ENCODE data around the gene EFNB1. TPM values are rescaled to one million over a fixed set of nuclear protein-coding genes. Genes with fewer than 3 reads are reported as not detected.

EFNB1 gene
- total and polyA plus RNA-seq, 7 donors: 8.9 to 14.9 (median 11.2) TPM

DNA sequence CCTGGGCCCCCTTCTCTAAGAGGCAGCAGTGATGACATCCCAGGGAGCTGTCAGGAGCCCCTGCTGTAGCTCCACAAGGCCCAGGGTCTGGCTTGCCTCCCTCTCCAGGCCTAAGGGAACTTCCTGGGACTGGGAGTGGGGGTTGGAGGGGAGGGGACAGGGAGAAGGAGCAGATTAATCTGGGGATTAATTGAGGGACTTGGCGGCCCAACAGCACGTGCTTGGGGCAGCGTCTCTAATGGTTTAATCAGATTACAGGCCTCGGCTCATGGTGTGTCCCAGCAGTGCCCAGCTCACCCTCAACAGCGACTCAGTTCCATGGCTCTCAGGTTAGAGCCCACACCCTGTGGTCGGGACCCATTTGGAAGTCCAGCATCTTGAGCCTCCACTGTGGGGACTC, 47.9 kb downstream of the EFNB1 start:
- DNase-seq (no peak), ATAC-seq (no peak)
- WGBS, 3 donors: 45 to 86% (median 77%) methylated on average over 6 of the region's 6 CpGs
- TF ChIP-seq, protein P1, sequence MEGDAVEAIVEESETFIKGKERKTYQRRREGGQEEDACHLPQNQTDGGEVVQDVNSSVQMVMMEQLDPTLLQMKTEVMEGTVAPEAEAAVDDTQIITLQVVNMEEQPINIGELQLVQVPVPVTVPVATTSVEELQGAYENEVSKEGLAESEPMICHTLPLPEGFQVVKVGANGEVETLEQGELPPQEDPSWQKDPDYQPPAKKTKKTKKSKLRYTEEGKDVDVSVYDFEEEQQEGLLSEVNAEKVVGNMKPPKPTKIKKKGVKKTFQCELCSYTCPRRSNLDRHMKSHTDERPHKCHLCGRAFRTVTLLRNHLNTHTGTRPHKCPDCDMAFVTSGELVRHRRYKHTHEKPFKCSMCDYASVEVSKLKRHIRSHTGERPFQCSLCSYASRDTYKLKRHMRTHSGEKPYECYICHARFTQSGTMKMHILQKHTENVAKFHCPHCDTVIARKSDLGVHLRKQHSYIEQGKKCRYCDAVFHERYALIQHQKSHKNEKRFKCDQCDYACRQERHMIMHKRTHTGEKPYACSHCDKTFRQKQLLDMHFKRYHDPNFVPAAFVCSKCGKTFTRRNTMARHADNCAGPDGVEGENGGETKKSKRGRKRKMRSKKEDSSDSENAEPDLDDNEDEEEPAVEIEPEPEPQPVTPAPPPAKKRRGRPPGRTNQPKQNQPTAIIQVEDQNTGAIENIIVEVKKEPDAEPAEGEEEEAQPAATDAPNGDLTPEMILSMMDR (IDR thresholded peaks at IDR 0.05): no peak
- Histone ChIP-seq H3K36me3 (ENCODE audit: insufficient read depth in 1 of 2, low read depth in 1 of 2) (no peaks in the 10 kb centered on the region), H3K9me3 (no peaks in the 10 kb centered on the region), H3K27me3 (ENCODE audit: insufficient read depth in 3 of 3, low read length in 2 of 3) (peaks cover 0 to 10% (median 0%) of the 10 kb centered on the region in 3 donors), H3K27ac (no peak overlapping the region), H3K4me3 (no peak overlapping the region), H3K4me1 (no peaks in the 10 kb centered on the region)
- intact Hi-C loops (cut with DNase I): no loop called here

DNA sequence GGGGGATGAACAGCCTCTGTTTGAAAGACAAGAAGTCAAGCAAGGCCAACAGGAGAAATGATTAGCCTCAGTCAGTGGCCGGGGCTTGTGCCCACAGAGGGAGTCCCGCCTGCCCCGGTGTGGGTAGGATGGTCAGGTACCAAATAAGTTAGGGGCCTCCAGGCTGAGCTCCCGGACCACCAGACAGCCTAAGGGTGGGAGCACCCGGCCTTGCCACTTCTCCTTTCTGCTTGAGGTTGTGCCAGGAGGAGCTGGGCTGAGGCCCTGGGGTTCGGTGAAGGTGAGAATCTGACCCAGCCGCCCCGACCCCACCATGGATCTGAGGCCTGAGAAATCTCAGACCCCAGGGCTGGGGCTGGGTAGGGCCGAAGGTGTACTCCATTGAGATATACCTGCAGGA, 48.8 kb downstream of the EFNB1 start:
- Histone ChIP-seq H3K4me1 (no peaks in the 10 kb centered on the region), H3K27me3 (ENCODE audit: insufficient read depth in 3 of 3, low read length in 2 of 3) (peaks cover 0 to 10% (median 0%) of the 10 kb centered on the region in 3 donors), H3K4me3 (no peak overlapping the region), H3K9me3 (no peaks in the 10 kb centered on the region), H3K36me3 (ENCODE audit: insufficient read depth in 1 of 2, low read depth in 1 of 2) (no peaks in the 10 kb centered on the region), H3K27ac (no peak overlapping the region)
- DNase-seq (no peak), ATAC-seq (no peak)
- TF ChIP-seq, protein P1 (IDR thresholded peaks at IDR 0.05): no peak
- 75 to 95% (median 93%) methylated on average over 7 to 9 of the region's 9 CpGs for WGBS, 3 donors
- intact Hi-C loops (cut with DNase I): no loop called here

DNA sequence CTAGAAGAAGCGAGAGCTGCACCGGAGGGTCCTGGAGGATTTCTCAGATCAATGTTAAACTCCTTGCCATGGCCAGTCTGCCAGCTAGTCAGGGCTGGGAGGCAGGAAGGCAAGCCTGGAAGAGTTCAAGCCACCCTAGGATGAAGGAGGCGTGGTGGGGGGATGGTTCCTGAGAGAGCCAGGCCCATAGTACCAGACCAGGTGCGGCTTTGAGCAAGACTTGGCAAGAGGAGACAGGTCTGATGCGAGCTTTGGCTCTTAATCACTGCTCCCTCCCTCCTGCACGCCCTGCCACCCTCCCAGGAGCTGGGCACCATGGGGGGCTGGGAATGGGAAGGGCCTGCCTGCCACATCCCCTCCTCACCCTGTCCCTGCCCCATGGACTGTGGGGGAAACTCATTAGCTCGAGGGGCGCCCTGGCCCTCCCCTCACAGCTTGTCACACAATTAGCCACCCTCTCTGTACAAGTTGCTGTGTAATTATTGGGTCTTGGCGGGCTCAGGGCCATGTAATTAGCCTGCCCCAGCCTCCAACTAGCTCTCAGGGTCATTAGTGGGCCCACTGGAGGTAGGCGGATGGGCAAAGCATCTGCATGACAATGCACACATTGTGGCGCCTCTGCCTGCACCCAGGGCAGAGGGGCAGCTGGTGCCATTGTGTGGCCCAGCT, 50.3 kb downstream of the EFNB1 start:
- no peak overlapping the region for H3K4me3 ChIP-seq
- intact Hi-C loops (cut with DNase I): no loop called here
- ATAC-seq: no peak
- DNase-seq: no peak
- no peaks in the 10 kb centered on the region for H3K4me1 ChIP-seq
- peaks cover 0 to 15% (median 0%) of the 10 kb centered on the region in 3 donors for H3K27me3 ChIP-seq (ENCODE audit: insufficient read depth in 3 of 3, low read length in 2 of 3)
- WGBS, 3 donors: 67 to 93% (median 90%) methylated on average over 10 to 11 of the region's 11 CpGs
- TF ChIP-seq, protein P1 (IDR thresholded peaks at IDR 0.05): no peak
- no peak overlapping the region for H3K27ac ChIP-seq
- no peaks in the 10 kb centered on the region for H3K36me3 ChIP-seq (ENCODE audit: insufficient read depth in 1 of 2, low read depth in 1 of 2)
- no peaks in the 10 kb centered on the region for H3K9me3 ChIP-seq

DNA sequence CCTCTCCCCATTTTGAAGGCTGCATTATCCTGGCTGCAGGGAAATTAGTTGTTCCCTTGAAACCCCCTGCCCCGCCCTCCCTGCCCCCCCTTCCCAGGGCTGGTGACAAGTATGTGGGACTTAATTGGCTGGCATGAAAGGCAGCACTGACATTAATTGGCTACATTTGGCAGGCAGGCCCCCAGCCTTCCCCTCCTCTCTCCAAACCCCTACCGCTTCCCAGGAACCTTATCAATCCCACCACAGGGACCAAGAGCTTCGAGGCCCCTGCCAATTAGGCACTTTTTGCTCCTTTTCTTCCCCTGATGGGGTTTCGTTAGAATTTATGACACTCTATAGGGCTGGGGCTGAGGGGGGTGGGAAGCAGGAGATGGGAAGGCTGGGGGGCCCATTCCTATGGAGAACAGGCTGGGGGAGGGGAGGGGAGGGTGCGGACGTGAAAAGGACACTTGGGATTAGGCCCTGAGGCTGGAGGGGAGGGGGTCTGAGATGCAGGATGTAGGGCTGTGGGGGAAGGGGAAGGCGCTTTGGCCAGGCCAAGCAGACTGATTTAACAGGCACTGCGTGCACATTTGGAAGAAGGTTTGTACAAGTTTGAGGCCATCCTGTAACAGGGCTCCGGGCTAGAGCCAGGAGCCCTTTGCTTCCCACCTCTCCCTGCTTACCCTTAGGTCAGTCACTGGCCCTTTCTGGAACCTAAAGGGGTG, 52.2 kb downstream of the EFNB1 start:
- H3K4me3 ChIP-seq: no peak overlapping the region
- TF ChIP-seq, protein P1 (IDR thresholded peaks at IDR 0.05): no peak
- H3K9me3 ChIP-seq: no peaks in the 10 kb centered on the region
- H3K27ac ChIP-seq: no peak overlapping the region
- no peaks in the 10 kb centered on the region for H3K4me1 ChIP-seq
- DNase-seq (no peak), ATAC-seq (no peak)
- no peaks in the 10 kb centered on the region for H3K36me3 ChIP-seq (ENCODE audit: insufficient read depth in 1 of 2, low read depth in 1 of 2)
- peaks cover 0 to 10% (median 0%) of the 10 kb centered on the region in 3 donors for H3K27me3 ChIP-seq (ENCODE audit: insufficient read depth in 3 of 3, low read length in 2 of 3)
- WGBS, 3 donors: 54 to 73% (median 62%) methylated on average over 6 to 9 of the region's 9 CpGs
- intact Hi-C loops (cut with DNase I): no loop called here
